ENCODE results near the gene BMF. TPM values are rescaled to one million over a fixed set of nuclear protein-coding genes. Genes with fewer than 3 reads are reported as not detected.
A peak's percentile ranks its signal among the peaks of the same experiment; 100 is the strongest.

BMF gene
- total RNA-seq, 1 experiment from 2014 or later, result 3.0 TPM

GRCh38 chr15:40054605-40054854 is 54.1 kb downstream of the BMF start:
- H3K9me2 ChIP-seq (replicated peaks; ENCODE audit: insufficient read depth, low read length), result no peaks in the 10 kb centered on the region
- H3K9me3 ChIP-seq (ENCODE audit: low read length), result no peaks in the 10 kb centered on the region
- H3K27me3 ChIP-seq (ENCODE audit: low read length), result no peaks in the 10 kb centered on the region
- no peaks in the 10 kb centered on the region for H3K79me2 ChIP-seq (ENCODE audit: low read length)
- no peak for DNase-seq
- no peak overlapping the region for H3K27ac ChIP-seq (ENCODE audit: low read length)
- H3K4me3 ChIP-seq (ENCODE audit: low read length), result no peak overlapping the region; the same call in 1 of the 2 replicates
- no peaks in the 10 kb centered on the region for H3K36me3 ChIP-seq (ENCODE audit: insufficient read depth, low read length)
- peaks cover 10% of the 10 kb centered on the region; the same call in 1 of the 2 replicates for H4K20me1 ChIP-seq (ENCODE audit: insufficient read depth, low read depth, low read length)
- H3K4me1 ChIP-seq (ENCODE audit: low read length), result peaks cover 22% of the 10 kb centered on the region
- H3K4me2 ChIP-seq (ENCODE audit: low read depth, low read length, poor library complexity, severe bottlenecking), result peak overlapping the region; percentile 20
- H3K9ac ChIP-seq (ENCODE audit: low read length), result peak overlapping the region; percentile 49; the same call in 1 of the 2 replicates
- no peak overlapping the region for H2AFZ ChIP-seq (ENCODE audit: low read length)

- H3K27me3 ChIP-seq (ENCODE audit: low read length), result no peaks in the 10 kb centered on the region
- H3K27ac ChIP-seq (ENCODE audit: low read length), result no peak overlapping the region
- H3K36me3 ChIP-seq (ENCODE audit: insufficient read depth, low read length), result no peaks in the 10 kb centered on the region
- no peak overlapping the region for H3K4me3 ChIP-seq (ENCODE audit: low read length)
- no peak for DNase-seq
- H3K4me1 ChIP-seq (ENCODE audit: low read length), result peaks cover 22% of the 10 kb centered on the region
- H3K9me2 ChIP-seq (replicated peaks; ENCODE audit: insufficient read depth, low read length), result no peaks in the 10 kb centered on the region
- no peaks in the 10 kb centered on the region for H3K9me3 ChIP-seq (ENCODE audit: low read length)
- H3K4me2 ChIP-seq (ENCODE audit: low read depth, low read length, poor library complexity, severe bottlenecking), result peak overlapping the region; percentile 20
- no peak overlapping the region for H2AFZ ChIP-seq (ENCODE audit: low read length)
- H3K9ac ChIP-seq (ENCODE audit: low read length), result peak overlapping the region; percentile 49; the same call in 1 of the 2 replicates
- H3K79me2 ChIP-seq (ENCODE audit: low read length), result no peaks in the 10 kb centered on the region
- peaks cover 10% of the 10 kb centered on the region; the same call in 1 of the 2 replicates for H4K20me1 ChIP-seq (ENCODE audit: insufficient read depth, low read depth, low read length)
Observed at GRCh38 chr15:40053831-40054604, 54.7 kb downstream of the BMF start.

GRCh38 chr15:40053079-40053830 is 55.4 kb downstream of the BMF start:
- peaks cover 10% of the 10 kb centered on the region; the same call in 1 of the 2 replicates for H4K20me1 ChIP-seq (ENCODE audit: insufficient read depth, low read depth, low read length)
- no peaks in the 10 kb centered on the region for H3K36me3 ChIP-seq (ENCODE audit: insufficient read depth, low read length)
- no peak overlapping the region for H2AFZ ChIP-seq (ENCODE audit: low read length)
- no peak overlapping the region for H3K4me2 ChIP-seq (ENCODE audit: low read depth, low read length, poor library complexity, severe bottlenecking)
- no peak overlapping the region for H3K9ac ChIP-seq (ENCODE audit: low read length)
- H3K9me2 ChIP-seq (replicated peaks; ENCODE audit: insufficient read depth, low read length), result no peaks in the 10 kb centered on the region
- no peak overlapping the region for H3K4me3 ChIP-seq (ENCODE audit: low read length)
- no peaks in the 10 kb centered on the region for H3K9me3 ChIP-seq (ENCODE audit: low read length)
- H3K27me3 ChIP-seq (ENCODE audit: low read length), result no peaks in the 10 kb centered on the region
- DNase-seq, result no peak
- H3K4me1 ChIP-seq (ENCODE audit: low read length), result peaks cover 22% of the 10 kb centered on the region
- H3K27ac ChIP-seq (ENCODE audit: low read length), result no peak overlapping the region
- H3K79me2 ChIP-seq (ENCODE audit: low read length), result no peaks in the 10 kb centered on the region

- H3K27ac ChIP-seq (ENCODE audit: low read length), result no peak overlapping the region
- H3K9ac ChIP-seq (ENCODE audit: low read length), result no peak overlapping the region
- H3K79me2 ChIP-seq (ENCODE audit: low read length), result no peaks in the 10 kb centered on the region
- no peak overlapping the region for H3K4me2 ChIP-seq (ENCODE audit: low read depth, low read length, poor library complexity, severe bottlenecking)
- peaks cover 10% of the 10 kb centered on the region; the same call in 1 of the 2 replicates for H4K20me1 ChIP-seq (ENCODE audit: insufficient read depth, low read depth, low read length)
- no peak for DNase-seq
- H3K9me3 ChIP-seq (ENCODE audit: low read length), result no peaks in the 10 kb centered on the region
- H3K9me2 ChIP-seq (replicated peaks; ENCODE audit: insufficient read depth, low read length), result no peaks in the 10 kb centered on the region
- no peak overlapping the region for H2AFZ ChIP-seq (ENCODE audit: low read length)
- H3K36me3 ChIP-seq (ENCODE audit: insufficient read depth, low read length), result no peaks in the 10 kb centered on the region
- H3K4me3 ChIP-seq (ENCODE audit: low read length), result no peak overlapping the region
- H3K27me3 ChIP-seq (ENCODE audit: low read length), result no peaks in the 10 kb centered on the region
- peaks cover 22% of the 10 kb centered on the region for H3K4me1 ChIP-seq (ENCODE audit: low read length)
Observed at GRCh38 chr15:40052604-40053003, 56.1 kb downstream of the BMF start.

- Histone ChIP-seq H3K9me2 (replicated peaks; ENCODE audit: insufficient read depth, low read length) (no peaks in the 10 kb centered on the region), H3K9ac (ENCODE audit: low read length) (no peak overlapping the region), H3K79me2 (ENCODE audit: low read length) (no peaks in the 10 kb centered on the region), H3K27ac (ENCODE audit: low read length) (no peak overlapping the region), H3K4me3 (ENCODE audit: low read length) (no peak overlapping the region), H3K36me3 (ENCODE audit: insufficient read depth, low read length) (no peaks in the 10 kb centered on the region), H2AFZ (ENCODE audit: low read length) (no peak overlapping the region), H3K4me2 (ENCODE audit: low read depth, low read length, poor library complexity, severe bottlenecking) (no peak overlapping the region), H4K20me1 (ENCODE audit: insufficient read depth, low read depth, low read length) (peaks cover 10% of the 10 kb centered on the region; the same call in 1 of the 2 replicates), H3K9me3 (ENCODE audit: low read length) (no peaks in the 10 kb centered on the region), H3K4me1 (ENCODE audit: low read length) (peaks cover 22% of the 10 kb centered on the region), H3K27me3 (ENCODE audit: low read length) (no peaks in the 10 kb centered on the region)
- no peak for DNase-seq
Observed at GRCh38 chr15:40051616-40052415, 56.9 kb downstream of the BMF start.

GRCh38 chr15:40050788-40051470 is 57.8 kb downstream of the BMF start:
- H3K4me3 ChIP-seq (ENCODE audit: low read length), result no peak overlapping the region
- no peaks in the 10 kb centered on the region for H3K27me3 ChIP-seq (ENCODE audit: low read length)
- H3K4me2 ChIP-seq (ENCODE audit: low read depth, low read length, poor library complexity, severe bottlenecking), result no peak overlapping the region
- H2AFZ ChIP-seq (ENCODE audit: low read length), result no peak overlapping the region
- H4K20me1 ChIP-seq (ENCODE audit: insufficient read depth, low read depth, low read length), result peaks cover 10% of the 10 kb centered on the region; the same call in 1 of the 2 replicates
- H3K9ac ChIP-seq (ENCODE audit: low read length), result no peak overlapping the region
- no peaks in the 10 kb centered on the region for H3K79me2 ChIP-seq (ENCODE audit: low read length)
- H3K27ac ChIP-seq (ENCODE audit: low read length), result no peak overlapping the region
- DNase-seq, result no peak
- H3K9me2 ChIP-seq (replicated peaks; ENCODE audit: insufficient read depth, low read length), result no peaks in the 10 kb centered on the region
- no peaks in the 10 kb centered on the region for H3K9me3 ChIP-seq (ENCODE audit: low read length)
- peaks cover 22% of the 10 kb centered on the region for H3K4me1 ChIP-seq (ENCODE audit: low read length)
- no peaks in the 10 kb centered on the region for H3K36me3 ChIP-seq (ENCODE audit: insufficient read depth, low read length)

- H3K27ac ChIP-seq (ENCODE audit: low read length), result no peak overlapping the region
Observed at GRCh38 chr15:40048926-40049475, 59.7 kb downstream of the BMF start.

More at GRCh38 chr15:40048926-40049475, 59.7 kb downstream of the BMF start:
- Histone ChIP-seq H3K4me2 (ENCODE audit: low read depth, low read length, poor library complexity, severe bottlenecking) (no peak overlapping the region), H4K20me1 (ENCODE audit: insufficient read depth, low read depth, low read length) (peaks cover 8% of the 10 kb centered on the region; the same call in 1 of the 2 replicates), H3K9ac (ENCODE audit: low read length) (no peak overlapping the region), H3K36me3 (ENCODE audit: insufficient read depth, low read length) (no peaks in the 10 kb centered on the region), H3K4me3 (ENCODE audit: low read length) (no peak overlapping the region), H3K9me2 (replicated peaks; ENCODE audit: insufficient read depth, low read length) (no peaks in the 10 kb centered on the region), H3K27me3 (ENCODE audit: low read length) (no peaks in the 10 kb centered on the region), H2AFZ (ENCODE audit: low read length) (no peak overlapping the region), H3K79me2 (ENCODE audit: low read length) (no peaks in the 10 kb centered on the region), H3K4me1 (ENCODE audit: low read length) (peaks cover 21% of the 10 kb centered on the region), H3K9me3 (ENCODE audit: low read length) (no peaks in the 10 kb centered on the region)
- no peak for DNase-seq

Data from Karpas-422 (cell line).